ENCODE data around the gene ZNF823. TPM values are rescaled to one million over a fixed set of nuclear protein-coding genes. Genes with fewer than 3 reads are reported as not detected.
A peak's percentile ranks its signal among the peaks of the same experiment; 100 is the strongest.

Gene ZNF823
- total and polyA plus RNA-seq, 2 of the 13 experiments (the other 11 are each of a cell fraction or from before 2014, with no cell fraction given) = 5.7 to 11.7 TPM

- TF ChIP-seq ZHX2 (IDR thresholded peaks at IDR 0.05; ENCODE audit: low read depth) = no peak
- TF ChIP-seq ZHX2 (CRISPR knock-in tag; IDR thresholded peaks at IDR 0.05; ENCODE audit: borderline replicate concordance) = no peak
- peak; percentile 61; the same call in 1 of the 2 replicates for TF ChIP-seq HINFP (CRISPR knock-in tag; IDR thresholded peaks at IDR 0.05; ENCODE audit: low read depth)
- TF ChIP-seq, protein P1, sequence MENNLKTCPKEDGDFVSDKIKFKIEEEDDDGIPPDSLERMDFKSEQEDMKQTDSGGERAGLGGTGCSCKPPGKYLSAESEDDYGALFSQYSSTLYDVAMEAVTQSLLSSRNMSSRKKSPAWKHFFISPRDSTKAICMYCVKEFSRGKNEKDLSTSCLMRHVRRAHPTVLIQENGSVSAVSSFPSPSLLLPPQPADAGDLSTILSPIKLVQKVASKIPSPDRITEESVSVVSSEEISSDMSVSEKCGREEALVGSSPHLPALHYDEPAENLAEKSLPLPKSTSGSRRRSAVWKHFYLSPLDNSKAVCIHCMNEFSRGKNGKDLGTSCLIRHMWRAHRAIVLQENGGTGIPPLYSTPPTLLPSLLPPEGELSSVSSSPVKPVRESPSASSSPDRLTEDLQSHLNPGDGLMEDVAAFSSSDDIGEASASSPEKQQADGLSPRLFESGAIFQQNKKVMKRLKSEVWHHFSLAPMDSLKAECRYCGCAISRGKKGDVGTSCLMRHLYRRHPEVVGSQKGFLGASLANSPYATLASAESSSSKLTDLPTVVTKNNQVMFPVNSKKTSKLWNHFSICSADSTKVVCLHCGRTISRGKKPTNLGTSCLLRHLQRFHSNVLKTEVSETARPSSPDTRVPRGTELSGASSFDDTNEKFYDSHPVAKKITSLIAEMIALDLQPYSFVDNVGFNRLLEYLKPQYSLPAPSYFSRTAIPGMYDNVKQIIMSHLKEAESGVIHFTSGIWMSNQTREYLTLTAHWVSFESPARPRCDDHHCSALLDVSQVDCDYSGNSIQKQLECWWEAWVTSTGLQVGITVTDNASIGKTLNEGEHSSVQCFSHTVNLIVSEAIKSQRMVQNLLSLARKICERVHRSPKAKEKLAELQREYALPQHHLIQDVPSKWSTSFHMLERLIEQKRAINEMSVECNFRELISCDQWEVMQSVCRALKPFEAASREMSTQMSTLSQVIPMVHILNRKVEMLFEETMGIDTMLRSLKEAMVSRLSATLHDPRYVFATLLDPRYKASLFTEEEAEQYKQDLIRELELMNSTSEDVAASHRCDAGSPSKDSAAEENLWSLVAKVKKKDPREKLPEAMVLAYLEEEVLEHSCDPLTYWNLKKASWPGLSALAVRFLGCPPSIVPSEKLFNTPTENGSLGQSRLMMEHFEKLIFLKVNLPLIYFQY (CRISPR knock-in tag; IDR thresholded peaks at IDR 0.05; ENCODE audit: borderline replicate concordance) = peak; percentile 82; the same call in 1 of the 2 replicates
- TF ChIP-seq MBD4 (IDR thresholded peaks at IDR 0.05; ENCODE audit: borderline replicate concordance, low read length) = no peak
- no peak for TF ChIP-seq PCBP2 (optimal IDR thresholded peaks at IDR 0.05; ENCODE audit: low read depth, low read length, poor library complexity, severe bottlenecking)
- TF ChIP-seq PREB (CRISPR knock-in tag; IDR thresholded peaks at IDR 0.05) = no peak
- TF ChIP-seq MLX (CRISPR knock-in tag; IDR thresholded peaks at IDR 0.05) = no peak
- TF ChIP-seq ZFP90 (CRISPR knock-in tag; IDR thresholded peaks at IDR 0.05; ENCODE audit: borderline replicate concordance) = no peak; the same call in 1 of the 2 replicates
- TF ChIP-seq EZH2 (conservative IDR thresholded peaks at IDR 0.05; ENCODE audit: low read depth, low read length) = no peak
- no peak for TF ChIP-seq U2AF1 (optimal IDR thresholded peaks at IDR 0.05; ENCODE audit: low read depth, low read length)
- TF ChIP-seq ELF4 (CRISPR knock-in tag; IDR thresholded peaks at IDR 0.05; ENCODE audit: borderline replicate concordance) = no peak
- 0 out of 2 replicates have a peak, but pooled peaks have one; percentile 7 for TF ChIP-seq ZNF788 (CRISPR knock-in tag; IDR thresholded peaks at IDR 0.05; ENCODE audit: borderline replicate concordance)
- no peak for TF ChIP-seq ZNF550 (CRISPR knock-in tag; IDR thresholded peaks at IDR 0.05; ENCODE audit: borderline replicate concordance)
These were observed 28.1 kb upstream of the ZNF823 start, which contains the start of gene ZNF441 (continued) for GRCh38 chr19:11766597-11767591.
